Stimulated activated naive CD4-positive, alpha-beta T cell (primary cell): ENCODE measurements around the gene ATG2A.

Source experiments
- DNase-seq, 6 experiments: peaks; one replicate each; lab custom pipeline; 2025; lab: John Stamatoyannopoulos, UW

Gene ATG2A

DNA sequence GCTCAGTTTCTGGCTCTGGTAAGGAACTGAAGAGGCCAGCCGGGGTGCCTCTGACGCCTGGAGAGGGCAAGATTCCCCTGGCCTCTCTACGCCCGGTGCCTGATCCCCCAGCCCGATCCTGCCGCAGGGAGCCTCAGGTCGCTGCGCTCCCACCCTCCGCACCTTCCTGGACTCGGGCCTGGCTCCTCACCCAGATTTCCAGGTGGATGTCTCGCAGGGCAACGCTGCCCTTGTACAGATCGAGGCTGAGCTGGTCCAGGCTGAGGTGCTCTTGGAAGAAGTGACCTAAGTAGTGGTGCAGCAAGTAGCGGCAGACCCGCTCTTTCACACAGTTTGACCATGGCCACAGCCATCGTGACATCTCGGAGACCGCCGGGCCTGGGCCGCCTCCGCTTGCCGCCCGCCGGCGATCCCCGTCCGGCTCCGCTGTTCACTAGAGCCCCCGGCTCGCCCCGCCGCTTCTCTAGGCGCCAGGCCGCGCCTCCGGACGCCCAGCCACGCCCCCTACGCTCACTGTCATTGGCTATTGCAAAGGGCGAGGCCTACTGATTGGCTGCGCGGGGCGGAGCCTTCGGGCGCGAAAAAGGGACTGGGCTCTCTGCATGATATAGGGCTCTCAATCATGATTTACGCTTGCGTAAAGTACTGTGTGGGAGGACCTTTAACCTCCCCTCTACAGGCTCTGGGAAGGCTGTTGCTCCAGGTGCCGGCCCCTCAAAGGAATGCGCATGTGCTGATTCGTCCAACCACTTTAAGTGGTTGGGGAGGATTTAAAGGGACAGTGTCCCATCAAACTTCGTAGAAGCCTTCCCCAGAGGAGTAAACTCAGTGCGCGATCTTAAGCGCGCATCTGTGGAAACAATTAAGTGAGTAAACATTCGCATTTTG, at the start of gene ATG2A:
TSS of gene ATG2A (minus strand) at position 435 of the 888 bp plus-strand sequence. CDS start at position 361, 74 bp downstream.
- peak; percentile 95 to 99 (median 98) for DNase-seq

DNA sequence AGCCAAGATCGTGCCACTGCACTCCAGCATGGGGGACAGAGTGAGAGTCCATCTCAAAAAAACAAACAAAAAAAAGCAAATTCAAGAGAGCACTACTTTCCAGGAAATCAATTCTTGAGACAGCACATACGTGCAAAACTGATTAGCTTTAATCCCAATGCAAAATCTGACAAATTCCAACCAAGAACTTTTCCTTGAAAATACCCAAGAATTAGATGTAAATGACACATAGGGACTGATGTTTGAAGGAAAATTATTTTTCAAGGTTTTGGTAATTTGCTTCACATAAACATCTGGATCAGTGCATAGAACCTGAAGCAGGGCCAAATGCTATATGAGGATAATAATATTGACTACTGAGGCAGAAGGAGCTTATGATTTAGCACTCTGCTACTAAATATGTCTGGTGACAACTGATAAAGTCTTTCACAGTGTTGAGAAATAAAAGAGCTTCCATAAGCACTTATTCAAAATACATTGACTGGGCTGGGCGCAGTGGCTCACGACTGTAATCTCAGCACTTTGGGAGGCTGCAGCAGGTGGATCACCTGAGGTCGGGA, 46.1 kb upstream of the ATG2A start:
- no peak for DNase-seq

DNA sequence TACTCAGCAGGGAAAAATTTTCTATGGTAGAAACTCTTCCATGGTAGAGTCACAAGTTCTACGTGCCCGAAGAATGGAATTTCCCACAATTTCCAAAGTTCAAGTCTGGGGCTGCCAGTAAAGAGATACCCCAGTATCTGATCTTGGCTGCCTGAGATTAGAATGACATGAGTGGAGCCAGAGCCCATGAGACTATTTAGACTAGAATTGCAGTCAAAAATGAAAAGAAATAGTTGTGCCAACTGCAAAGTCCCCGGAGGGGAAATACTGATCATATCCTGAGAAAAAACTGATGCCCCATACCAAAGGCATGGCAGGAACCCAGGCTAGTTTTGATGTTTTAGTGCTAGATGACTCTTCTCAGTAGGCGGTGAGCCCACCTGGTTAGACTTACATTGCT, 43.7 kb upstream of the ATG2A start:
- DNase-seq, result no peak

DNA sequence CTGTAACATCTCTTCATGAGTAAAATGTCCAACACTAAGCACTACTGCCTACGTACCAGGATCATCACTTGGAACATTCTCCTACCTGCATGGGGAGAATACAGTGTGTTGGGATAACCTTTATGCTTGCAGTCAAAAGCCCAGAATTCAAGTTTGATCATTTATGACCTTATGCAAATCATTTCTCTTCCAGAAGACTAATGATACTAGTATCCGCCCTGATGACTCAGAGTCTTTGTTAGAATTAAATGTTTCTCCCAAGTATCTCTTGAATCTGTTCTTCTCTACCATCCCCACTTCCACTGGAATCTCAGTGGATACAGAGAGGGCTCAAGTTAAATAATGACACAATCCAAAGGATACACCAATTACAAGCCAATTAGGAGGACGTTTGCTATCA, 42.5 kb upstream of the ATG2A start:
- no peak for DNase-seq

DNA sequence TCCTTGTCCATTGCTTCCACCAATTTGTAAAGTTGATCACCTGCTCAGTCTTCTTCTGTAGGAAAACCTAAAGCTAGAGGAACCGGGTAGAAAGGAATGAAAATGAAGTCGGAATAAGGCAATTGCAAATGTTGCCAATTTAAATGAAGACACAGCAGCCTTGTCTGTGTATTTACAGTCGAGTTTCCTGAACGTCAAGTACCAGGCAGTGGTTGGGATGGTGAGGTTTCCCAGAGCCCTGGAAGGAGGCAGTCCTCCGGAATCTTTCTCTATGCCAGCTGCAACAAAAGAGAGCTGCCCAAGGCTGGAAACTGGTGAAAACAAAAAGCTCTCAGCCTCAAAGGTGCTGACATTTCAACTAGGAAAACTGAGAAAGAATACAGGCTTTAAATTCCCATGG, 37.2 kb upstream of the ATG2A start:
- no peak for DNase-seq

DNA sequence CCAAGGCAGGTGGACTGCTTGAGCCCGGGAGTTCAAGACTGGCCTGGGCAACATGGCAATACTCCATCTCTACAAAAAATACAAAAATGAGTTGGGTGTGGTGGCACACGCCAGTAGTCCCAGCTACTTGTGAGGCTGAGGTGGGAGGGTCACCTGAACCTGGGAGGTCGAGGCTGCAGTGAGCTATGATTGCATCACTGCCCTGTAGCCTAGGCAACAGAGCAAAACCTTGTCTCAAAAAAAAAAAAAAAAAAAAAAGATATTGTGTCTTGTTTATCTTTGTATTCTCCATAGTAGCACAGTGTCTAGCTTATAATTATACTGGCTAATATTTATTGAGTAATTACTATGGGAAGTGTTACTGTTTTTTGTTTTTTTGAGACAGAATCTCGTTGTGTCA, 34.5 kb upstream of the ATG2A start:
- no peak for DNase-seq

DNA sequence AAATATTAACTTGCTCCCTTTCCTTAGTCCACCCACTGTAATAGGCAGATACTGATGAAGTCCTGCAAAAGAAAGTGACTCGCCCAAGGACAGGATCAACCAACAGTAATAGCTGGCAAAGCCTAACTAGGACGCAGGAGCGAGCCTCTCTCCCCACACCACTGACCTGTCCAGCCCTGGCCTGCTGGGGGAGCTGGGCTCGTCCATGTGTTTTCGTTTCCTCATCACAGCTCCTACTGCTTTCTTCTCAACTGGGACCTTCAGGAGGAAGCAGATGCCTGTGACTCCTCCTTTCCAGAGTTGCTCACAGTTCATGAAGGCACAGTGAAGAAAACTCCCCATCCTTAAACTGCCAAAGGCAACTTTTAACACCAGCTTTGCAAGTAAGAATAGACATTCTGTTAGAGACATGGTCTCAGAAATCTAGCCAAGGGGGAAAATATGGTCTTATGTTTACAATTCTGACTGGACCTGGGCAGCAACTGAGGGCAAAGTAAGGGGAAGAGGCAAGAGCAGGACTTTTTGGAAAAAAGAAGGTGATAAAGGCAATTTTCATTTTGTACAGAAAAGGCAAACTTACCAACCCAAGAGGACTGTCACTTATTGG, 30.3 kb upstream of the ATG2A start:
- no peak for DNase-seq

DNA sequence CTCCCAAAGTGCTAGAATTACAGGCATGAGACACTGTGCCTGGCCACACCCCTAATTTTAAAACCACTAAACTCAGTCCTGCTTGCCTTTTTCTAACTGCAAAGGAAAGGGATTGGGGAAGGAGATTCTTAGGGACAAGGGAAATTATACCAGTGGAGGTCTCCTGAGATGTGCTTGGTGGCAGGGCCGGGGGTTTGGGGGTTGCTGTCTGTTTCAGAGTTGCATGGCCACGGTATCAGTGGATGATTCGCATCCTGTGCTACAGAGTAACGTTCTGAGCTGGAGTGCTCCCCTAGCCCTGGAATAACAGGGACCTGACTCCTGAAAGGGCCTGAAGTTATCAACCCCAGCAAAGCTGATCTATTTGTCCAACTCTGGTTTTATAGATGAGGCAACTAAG, 19.5 kb upstream of the ATG2A start:
- DNase-seq, result no peak

DNA sequence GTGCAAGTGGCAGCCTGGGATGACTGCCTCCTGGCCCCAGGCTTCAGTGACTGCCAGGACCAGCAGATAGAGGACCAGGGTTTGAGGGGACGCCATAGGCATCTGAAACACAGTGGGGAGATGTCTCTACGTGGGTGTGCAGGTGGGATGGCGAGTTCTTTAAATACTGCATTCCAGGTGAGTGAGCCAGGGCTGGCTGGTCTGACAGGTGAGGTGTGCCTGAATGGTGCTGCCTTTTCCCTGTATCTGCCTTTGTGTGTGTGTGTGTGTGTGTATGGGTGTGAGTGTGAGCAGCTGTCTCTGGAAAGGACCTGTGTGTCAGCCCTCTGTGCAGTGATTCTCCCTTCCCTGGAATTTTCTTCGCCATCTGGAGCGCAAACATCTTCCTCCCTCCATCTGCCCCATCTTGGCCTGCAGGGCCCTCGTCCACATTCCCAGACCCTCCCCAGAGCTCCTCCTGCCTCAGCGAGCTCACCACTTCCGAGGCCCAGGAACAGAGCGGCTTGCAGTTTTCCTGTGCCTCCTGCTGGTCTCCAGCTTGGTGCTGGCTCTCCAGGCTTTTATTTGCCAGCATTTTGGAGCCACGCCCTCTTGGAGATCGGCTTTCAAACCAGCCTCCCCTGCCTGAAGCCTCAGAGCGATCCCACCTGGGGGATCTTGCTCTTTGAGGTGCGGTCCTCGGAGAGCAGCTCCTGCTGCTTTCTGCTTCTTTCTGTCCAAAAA, 18.5 kb upstream of the ATG2A start, which contains the start of gene GPHA2:
TSS of gene GPHA2 (minus strand) at position 535 of the 723 bp plus-strand sequence. CDS start at position 102, 433 bp downstream.
- DNase-seq, result no peak

DNA sequence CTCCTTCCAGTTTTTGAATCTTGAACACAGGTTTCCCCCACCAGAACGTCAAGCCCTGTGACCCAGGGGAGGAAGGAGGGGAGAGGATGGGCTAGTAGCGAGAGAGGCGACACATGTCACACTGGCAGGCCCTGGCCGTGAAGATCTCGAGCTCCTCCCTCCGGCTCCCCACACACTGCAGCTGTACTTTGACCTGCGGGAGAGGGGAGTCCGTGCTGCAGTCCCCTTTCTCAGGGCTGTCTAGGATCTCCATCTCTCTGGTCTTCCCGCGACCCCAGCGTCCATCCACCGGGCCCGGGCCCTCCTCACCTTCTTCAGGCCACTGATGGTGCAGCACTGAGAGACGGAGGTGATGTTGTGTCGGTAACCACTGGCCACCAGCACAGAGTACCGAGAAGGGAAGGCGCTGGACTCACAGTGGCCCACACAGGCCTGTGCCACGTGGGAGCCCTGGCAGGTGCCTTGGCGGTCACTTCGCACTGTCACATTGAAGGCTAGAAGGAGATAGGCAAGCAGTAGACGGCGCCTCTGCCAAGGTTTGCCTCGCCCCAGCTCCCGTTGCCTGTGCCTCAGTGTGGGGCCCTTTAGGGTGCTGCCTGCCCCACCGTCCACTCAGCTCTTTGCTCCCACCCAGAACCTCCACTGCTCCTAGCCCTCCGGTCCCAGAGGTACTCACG, 17.8 kb upstream of the ATG2A start:
- DNase-seq, result no peak

DNA sequence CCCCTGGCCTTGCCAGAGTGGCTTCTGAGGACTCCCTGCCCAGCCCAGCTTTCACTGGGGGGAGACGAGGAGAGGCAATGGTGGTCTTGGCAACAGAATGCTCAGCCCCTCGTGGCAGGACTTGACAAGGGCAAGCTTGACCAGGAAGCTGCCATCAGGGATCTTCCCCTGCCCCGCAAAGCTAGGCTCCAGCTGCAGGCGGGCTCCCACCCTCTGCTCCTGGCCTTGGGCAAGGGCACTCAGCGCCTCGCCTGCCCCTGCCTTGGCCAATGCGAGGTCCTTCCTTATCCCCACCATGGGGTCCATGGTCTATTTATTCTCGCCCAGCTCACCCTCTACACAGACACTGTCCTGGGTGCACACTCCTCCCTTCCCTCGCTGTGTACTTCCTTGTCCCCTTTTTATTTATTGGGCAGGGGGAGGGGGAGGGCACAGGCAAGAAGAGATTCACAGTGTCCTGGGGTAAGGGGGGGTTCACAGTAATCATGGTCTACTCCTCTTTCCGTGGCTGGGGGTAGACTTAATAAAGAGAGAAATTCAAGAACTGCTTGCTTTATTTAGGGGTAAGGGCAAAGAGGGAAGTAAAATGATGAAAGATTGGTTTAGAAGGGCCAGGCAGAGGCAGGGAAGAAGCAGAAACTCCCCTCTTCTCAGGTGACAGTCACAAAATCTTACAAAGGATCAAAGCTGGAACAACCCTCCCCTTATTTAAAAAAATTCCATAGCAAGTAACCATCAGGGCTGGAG, 17.1 kb upstream of the ATG2A start:
- no peak for DNase-seq

DNA sequence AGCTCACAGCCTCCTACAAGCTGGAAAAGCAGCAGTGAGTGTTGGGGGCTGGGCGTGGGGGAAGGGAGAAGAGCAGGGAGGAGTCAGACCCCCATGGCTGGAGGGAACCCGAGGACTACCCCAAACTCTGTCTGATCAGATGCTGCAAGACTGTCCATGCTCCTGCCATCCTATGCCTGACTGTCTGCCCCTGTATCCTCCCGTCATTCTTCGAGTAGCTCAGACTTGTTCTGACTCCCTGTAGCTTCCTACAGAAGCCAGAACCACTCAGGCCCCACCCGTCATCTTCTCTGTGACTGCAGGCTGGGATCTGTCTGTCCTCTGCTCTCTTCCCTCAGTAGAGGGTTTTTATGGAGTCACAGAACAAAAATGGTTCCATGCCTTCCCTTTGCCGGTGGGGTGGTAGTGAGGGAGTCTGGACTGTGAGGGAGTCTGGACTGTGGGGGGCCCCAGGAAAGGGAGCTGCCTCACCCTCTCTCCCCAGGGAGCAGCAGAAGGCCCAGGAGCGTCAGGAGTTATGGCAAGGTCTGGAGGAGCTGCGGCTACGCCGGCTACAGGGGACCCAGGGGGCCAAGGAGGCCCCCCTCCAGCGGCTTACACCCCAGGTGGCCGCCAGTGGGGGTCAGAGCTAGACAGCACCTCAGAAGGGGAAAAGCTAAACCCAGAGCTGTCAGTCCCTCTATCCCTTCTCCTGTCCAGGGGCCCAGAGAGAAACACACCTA, 16.4 kb upstream of the ATG2A start:
- DNase-seq, result no peak

DNA sequence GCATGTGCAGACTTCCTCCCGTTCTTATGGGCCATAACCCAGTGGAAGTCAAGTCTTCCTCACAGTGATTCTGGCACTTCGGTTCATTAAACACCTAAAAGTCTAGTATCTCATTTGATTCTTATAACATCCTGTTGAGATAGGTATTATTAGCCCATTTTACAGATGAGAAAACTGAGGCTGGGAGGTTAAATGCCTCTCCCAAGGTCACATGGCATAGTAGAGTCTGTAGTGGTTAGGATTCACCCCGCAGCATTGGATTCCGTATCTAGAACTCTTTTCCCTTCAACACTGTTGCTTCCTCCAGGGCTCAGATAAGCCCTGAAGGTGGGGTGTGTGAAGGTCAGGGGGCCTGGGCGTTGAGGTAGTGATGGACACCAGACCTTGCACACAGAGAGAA, 15.3 kb upstream of the ATG2A start:
- DNase-seq, result no peak

DNA sequence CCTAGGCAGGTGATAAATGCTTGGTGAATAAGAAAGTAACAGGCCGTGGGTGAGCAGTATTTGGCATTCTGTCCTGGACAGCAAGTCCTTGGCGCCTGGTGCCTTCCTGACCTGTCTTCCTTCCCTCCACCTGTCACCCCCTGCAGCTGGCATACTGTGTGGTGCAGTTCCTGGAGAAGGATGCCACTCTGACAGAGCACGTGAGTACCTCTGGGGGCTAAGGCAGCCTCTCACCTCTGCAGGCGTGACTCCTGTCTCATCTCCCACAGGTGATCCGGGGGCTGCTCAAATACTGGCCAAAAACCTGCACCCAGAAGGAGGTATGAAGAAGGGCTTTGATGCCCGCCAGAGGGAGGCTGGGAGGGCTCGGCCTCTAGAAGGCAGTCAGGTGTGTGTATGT, 14.3 kb upstream of the ATG2A start:
- DNase-seq, result no peak

DNA sequence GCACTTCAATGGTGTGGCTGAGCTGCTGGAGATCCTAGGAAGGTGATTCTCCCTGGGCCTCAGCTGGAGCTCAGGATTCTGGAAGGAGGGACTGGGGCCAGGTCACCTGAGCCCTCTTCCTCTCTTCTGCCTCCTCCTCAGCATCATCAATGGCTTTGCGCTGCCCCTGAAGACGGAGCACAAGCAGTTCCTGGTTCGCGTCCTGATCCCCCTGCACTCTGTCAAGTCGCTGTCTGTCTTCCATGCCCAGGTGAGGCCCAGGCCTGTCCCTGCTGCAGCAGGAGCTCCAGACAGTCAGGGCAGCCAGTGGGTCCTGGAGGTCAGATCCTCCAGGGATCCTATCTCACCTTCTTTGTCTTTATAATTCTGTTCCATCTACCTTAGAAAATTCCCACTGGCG, 13.3 kb upstream of the ATG2A start:
- no peak for DNase-seq

DNA sequence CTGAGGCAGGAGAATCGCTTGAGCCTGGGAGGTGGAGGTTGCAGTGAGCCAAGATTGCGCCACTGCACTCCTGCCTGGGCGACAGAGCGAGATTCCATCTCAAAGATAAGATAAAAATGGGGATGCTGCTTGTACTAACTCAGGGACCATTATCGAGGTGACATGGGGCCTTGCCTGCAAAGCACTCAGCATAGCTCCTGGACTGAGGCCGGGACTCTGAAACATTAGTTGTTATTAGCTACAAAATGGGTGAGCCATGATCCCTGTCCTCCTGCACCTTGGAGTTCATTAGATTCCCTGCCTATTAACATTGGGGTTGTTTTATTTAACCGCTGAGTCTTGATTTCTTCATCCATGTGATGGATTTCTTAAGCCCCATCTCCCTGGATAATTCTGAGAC, 12.6 kb upstream of the ATG2A start:
- DNase-seq, result no peak

DNA sequence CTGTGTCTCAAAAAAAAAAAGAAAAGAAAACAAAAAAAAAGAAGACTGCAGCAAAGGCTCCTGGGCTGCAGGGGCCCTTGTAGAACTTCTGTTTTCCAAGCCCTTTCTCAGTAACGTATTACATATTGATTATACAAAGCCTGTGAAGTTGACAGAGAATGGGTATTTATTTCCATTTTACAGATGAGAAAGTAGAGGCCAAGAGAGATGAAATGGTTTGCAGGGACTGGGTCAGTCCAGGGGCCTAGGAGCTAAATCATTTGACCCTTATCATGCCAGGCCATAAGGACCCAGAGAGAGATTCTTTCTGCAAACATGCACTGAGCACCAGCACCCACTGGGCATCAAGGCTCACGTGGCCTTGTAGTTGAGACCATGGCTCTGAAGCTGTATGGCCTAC, 11.9 kb upstream of the ATG2A start:
- DNase-seq, result no peak

DNA sequence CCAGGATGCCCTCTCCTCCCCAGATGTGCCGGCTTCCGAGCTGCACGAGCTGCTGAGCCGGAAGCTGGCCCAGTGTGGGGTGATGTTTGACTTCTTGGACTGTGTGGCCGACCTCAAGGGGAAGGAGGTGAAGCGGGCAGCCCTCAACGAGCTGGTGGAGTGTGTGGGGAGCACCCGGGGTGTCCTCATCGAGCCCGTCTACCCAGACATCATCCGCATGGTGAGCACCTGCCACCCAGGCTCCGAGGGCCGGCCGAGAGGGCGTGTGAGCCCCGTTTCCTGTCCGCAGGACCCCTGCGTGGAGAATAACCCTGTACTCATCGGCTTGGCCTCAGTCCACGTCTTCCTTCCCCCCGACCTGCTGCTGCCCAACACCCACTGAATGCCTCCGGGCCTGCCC, 9.7 kb upstream of the ATG2A start:
- no peak for DNase-seq

DNA sequence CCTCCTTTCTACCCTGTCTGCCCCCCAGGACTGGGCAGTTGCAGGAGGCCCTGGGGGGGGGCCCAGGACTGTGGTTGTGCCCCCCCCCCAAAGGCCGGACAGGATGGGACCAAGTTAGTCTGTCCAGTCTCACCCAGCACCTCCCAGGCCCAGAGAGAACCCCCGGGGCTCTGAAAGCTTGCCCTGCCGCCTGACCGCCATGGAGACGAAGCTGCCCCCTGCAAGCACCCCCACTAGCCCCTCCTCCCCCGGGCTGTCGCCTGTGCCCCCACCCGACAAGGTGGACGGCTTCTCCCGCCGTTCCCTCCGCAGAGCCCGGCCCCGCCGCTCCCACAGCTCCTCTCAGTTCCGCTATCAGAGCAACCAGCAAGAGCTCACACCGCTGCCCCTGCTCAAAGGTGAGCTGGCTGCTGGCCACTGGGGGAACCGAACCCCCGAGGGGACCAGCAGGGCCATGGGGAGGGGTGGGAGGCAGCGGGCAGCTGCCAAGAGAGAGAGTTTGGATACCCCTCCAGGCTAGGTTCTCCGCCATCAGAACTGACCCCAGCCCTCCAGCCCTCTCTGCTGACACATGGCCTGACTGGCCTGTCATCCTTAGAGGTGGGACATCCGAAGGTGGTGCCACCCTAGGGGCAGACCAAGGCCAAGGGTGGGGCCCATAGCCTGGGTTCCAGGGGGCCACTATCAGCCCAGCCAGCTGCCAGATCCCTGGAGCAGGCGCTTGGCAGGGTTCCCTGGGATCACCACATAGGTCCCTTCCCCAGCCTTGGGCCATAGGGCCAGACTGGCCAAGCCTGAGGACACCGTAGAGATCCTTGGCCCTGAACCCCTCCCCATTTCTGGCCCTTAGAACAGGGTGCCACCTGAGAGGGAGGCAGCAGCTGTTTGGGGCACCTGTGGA, 8.8 kb upstream of the ATG2A start:
- DNase-seq, result no peak

DNA sequence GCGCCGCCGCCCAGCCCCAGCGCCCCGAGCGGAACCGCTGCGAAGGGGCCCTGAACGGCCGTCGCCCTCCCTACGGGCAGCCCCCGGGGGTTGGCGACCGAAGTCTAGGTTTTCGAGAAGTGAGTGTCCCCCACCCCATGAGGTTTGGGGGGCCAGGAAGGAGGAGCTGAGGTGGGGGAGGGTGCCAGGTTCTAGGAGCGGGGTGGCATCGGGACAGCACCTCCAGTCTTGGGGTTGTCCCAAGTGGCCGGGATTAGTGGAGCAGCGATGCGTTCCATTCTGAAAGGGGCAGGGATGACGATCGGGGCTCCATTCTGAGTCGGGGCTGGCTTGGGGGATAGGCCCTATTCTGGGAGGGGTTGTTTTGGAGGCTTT, 7.9 kb upstream of the ATG2A start:
- no peak for DNase-seq
